ENCODE data around the gene IMMT.
"Not testable (repeated sequence)": the region's sequence is repeated elsewhere in the genome, so short reads cannot be mapped to it uniquely, and the experiment has no call there.

The IMMT gene

DNA sequence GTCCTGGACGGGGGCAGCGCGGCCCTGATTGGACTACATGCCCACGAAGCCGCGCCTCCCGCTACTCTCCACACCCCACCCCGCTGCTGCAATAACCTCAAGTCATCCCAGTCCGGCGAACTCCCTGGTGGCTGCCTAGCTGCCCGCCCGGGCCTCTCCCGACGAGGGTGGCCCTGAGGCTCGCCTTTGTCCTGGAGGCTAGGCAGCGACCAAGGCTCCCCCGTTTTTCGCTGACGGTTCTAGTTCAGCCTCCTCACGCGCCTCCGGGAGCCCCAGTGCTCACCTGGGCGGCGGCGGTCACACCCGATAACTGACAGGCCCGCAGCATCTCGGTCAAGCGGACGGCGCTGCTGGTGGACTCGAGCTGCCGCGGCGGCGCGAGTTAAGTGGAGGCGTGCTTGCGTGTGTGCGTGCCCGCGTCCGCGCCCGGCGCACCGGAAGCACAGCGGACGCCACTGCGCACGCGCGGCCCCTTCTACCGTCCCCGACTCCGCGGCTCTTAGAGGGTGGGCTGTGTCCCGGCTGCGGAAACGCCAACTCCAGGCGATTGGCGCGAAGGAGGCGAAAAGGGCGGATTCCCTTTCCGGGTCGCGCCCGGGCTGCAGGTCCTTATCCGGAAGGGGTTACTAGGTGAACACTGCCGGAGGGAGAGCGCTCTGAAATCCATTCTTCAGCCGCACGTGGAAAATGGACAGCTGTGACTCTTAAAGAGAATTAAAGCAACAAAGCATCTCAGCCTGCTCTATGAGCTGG is at the start of gene IMMT:
IMMT (minus strand) TSS at position 408 of the 753 bp plus-strand sequence; CDS start at position 328, 80 bp downstream.
- peak; percentile 88 for DNase-seq

DNA sequence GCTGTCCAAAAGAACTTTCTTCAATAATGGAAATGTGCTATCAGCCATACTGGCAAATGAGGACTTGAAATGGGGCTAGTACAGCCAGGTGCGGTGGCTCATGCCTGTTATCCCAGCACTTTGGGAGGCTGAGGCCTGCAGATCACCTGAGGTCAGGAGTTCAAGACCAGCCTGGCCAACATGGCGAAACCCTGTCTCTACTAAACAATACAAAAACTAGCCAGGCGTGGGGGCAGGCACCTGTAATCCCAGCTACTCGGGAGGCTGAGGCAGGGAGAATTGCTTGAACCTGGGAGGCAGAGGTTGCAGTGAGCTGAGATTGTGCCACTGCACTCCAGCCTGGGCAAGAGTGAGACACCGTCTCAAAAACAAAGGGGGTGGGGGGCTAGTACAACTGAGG is 49.5 kb upstream of the IMMT start:
- not testable (repeated sequence) for DNase-seq

DNA sequence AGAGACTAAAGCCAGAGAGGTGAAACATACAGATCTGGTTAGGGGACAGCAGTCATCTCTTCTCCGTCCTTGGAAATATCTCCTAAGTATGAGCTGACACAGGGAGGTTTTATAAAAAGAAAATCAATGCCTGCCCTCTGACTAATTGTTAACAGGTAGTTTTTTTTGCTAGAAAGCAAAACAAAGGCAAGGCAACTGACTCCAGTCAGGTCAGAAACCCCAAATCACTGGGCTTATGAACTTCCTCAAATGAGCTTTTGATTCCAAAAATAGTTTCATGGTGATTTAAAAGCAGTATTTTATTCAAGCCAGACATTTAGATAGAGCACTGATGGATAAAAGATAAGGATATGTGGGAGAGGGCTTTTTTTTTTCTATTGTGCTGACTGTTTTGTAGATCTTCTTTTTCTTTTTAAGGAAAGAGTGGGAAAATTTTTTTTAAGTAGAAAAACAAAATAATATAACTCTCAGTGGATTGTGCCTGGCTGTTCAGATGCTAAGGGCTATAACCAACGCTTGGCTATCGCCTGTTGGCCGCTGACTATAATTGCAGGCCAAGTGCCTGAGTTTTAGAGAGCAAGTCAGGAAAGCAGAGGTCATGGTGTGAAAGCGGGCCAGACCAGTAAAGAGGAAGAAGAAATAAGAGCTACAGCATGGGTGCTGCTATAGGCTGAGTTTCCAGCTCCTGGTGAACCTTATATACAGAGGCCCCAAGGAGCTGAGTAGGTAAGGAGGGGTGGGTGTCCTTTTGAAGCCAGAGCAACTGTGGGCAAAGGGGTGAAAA is 48.9 kb upstream of the IMMT start:
- no peak for DNase-seq

DNA sequence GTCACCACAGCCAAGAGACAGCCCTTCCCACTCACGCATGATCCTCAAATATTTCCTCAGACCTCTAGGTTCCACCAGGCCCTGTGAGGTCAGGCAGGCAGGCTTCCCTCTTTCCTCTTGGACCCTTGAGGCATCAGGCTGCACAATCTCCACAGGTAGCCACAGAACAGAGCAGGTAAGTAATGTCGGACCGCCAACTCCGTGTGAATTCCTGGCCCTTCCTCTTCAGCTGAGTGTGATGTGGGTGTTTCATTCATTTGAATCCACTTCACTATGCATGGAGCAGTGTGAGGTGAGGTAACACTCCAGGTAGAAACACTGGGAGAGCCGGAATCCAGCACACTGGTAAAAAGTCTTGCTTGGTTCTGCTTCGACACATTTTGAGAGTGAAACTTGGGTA is 48.0 kb upstream of the IMMT start:
- DNase-seq = no peak

DNA sequence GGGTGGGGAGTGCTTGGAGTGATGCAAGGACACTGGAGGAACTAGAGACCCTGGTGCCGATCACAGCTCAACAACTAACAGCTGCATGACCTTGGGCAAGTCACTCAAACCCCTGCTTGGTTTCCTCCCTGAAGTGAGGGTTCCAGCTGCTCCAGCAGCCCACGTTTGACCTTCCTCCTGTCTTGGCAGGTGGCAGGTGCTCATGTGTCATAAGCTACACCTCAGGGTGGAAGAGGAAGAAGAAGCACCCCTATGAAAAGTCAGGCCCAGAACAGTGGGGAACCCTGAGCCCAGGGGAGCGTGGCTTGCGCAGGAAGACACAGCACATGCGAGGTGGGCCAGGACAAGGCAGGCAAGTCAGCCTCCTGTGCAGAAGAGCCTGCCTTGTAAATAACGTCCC is 46.3 kb upstream of the IMMT start:
- no peak for DNase-seq

DNA sequence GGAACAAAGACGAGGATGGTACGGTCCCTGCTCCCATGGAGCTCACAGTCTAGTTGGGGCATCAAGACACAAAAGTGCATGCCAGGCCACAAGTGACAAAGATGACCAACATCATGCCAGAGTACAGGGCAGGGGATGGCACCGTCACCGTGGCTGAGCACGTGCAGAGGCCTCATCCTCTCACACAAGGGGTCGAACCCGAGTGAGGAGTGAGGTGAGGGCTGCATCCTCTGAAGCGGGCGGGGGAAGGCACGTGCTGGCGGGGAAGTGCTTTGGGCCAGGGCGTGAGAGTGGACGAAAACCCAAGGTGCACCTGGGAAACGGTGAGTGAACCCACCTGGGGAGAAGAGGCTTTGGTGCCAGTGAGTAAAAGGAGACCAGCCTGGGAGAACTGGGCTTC is 45.0 kb upstream of the IMMT start:
- no peak for DNase-seq

DNA sequence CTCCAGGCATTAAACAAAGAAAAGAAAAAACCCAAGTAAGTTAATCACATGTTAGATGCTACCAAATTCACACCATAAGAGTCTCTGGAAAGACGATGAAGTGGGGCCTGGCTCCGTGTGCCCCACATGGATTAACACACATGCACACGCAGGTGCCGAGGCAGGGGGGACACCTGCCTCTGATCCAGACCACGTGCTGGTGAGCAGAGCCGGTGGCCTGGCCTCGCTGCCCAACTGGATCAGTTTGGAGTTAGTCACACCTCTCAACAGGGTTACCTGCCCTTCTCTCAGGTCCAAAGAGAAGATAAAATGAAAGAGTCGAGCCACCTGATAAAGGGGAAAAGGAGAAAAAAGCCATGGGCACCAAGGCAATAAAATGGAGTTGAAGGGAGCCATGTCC is 44.5 kb upstream of the IMMT start:
- DNase-seq = no peak

DNA sequence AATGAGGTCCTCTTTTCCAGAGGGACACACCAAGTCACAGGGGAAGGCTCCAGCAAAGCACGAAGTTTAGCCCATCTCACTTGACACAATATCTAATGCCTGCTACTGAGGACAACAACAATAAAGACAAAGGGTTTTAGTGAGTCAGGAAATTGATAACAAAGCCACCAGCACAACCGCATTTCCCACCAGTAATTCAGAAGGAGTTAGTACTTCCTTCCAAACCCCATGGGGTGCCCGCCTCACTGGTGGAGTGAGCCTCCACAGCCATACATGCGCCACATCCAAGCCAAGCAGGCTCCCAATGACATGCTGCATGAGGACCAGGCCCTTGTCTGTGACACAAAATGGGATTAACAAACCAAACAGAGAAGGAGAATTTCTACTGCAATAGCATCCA is 44.1 kb upstream of the IMMT start:
- DNase-seq = no peak

DNA sequence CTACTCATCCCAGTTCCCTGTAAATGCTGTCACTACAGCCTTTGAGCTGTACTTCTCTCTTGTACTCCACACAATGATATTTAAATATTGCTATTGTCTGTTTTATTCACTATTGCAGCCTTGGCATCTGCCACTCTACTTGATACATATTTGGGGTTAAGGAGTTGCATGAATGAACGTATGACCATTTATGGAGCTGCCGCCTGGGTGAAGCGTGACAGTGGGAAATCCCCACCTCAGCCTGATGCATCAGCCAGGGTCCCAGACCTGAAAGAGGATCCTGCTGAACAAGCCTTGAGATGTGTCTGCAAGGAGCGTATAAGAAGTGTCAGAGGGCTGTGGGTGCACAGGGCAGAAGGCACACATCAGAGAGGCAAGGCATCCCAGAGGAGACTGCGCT is 43.1 kb upstream of the IMMT start:
- DNase-seq = no peak

DNA sequence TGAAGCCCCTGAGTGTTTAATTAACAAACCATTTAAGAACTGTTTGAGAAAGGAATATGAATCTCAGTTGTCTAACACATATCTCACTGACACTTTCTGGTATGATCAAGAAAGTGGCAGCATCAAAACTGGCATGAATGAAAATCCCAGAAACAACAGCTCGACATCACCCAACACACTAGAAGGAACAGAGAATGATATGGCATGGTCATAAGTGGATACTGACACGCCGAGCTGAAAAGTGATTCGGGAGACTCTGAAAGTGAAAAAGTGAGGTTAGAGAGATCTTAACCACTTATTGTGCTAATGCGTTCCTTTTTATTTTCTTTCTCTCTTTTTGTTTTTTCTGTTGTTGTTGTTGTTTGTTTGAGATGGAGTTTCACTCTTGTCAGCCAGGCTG is 41.9 kb upstream of the IMMT start:
- no peak for DNase-seq

DNA sequence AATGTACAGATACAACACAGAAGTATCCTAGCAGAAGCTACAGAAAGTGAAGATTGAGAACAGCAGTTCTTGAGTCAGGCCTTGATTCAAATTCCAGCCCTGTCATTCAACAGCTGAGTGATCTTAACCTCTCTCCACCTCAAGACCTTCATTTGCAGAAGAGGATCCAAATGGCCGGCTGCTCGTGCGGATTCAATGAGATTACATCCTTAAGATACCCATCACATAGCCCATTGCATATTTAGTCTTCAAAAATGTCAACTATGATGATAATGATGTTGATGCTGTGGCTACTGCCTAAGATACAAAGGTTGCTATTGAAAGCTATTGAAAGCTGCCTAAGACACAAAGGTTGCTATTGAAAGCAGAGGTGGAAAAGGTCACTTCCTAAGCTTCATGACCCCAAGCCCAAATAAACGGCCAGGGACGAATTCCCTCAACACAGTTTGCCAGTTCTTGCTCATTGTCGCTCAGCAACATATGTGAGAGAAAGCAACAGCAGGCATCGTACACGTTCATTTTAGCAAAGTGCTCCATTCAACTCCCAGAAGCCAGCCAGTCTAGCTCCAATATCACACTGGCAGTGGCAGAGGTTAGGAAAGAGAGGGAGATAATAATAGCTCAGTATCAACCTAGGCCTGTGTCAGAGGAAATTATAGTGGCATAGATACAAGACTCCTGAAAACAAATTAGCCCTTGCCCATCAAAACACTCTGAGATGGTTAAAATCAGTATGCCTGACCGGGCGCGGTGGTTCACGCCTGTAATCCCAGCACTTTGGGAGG is 40.1 kb upstream of the IMMT start:
- no peak for DNase-seq

DNA sequence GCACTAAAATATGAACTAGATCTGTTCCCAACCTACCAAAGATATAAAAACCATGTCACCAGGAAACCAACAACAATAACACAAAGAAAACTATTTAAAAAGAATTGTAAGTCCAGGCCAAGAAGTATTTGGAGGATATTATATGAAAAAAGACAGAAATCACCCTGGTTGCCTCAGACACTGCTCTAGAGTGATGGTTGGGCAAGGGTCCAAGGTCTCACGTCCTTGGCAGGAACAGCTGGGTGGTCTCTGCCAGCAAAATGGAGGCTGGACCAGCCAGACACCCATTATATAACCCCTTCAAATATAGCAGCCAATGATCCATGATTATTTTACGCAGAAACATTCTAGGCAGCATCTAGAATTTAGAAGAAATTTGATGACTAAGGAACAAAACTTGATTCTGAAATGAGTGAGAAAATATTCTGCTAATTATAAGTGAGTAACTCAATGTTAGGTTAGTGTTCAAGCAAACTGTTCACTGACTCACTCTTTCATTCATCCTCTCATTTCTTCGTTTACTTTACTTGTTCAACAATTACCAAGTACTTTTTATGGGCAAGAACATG is 39.4 kb upstream of the IMMT start:
- no peak for DNase-seq

DNA sequence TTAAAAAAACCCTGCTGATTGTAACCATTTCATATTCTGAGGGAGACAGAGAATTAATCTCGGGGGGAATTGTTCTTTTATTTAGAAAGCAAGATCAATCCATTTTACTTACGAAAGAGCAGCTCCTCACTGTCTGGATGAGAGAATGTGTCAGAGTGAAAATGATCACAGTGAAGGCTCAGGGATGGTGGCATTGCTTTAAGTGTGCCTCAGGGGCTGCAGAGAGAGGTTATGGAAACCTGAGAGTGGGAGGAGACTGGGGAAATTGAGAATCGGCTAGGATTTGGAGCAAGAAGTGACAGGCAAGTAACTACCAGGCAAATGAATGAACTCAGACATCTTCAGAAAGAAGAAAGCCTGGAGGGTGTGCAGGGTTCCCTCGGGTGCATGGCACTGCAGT is 38.2 kb upstream of the IMMT start:
- no peak for DNase-seq

DNA sequence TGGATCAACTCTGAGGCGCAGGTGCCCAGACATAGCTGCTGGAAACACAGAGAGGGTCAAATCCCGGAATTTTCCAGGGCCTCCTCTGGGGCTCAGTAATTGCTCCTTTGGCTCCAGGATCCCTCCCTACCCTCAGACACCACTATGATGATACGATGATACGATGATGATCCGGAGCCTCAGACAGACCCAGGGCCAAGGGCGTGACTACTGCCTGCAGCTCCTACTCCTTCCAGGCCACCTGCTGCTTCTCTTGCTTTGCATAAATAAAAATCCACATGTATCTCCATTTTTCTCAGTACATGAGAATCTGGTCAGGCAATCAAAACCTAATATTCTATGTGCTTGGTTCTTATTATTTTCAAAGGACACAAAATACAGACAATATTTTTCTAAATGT is 37.6 kb upstream of the IMMT start:
- DNase-seq = no peak

DNA sequence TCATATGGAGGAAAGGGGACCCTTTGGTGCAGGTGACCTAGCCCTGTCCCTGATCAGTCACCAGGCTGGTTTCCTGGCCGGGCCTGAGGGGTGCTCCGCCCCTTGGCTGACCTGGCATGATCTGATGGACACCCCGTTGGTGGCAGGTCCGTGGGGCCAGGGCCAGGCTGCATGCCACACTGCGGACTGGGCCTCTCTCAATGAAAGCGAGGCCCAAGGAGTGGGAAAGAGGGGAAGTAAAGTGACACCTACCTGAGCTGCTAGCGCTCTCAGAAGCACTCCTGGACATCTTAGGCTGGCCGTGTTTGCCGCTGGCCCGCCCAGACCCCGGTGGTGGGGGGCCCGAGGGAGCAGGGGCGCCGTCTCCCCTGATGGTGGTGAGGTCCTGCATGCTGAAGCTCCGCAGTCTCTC is 37.1 kb upstream of the IMMT start:
- DNase-seq = no peak

DNA sequence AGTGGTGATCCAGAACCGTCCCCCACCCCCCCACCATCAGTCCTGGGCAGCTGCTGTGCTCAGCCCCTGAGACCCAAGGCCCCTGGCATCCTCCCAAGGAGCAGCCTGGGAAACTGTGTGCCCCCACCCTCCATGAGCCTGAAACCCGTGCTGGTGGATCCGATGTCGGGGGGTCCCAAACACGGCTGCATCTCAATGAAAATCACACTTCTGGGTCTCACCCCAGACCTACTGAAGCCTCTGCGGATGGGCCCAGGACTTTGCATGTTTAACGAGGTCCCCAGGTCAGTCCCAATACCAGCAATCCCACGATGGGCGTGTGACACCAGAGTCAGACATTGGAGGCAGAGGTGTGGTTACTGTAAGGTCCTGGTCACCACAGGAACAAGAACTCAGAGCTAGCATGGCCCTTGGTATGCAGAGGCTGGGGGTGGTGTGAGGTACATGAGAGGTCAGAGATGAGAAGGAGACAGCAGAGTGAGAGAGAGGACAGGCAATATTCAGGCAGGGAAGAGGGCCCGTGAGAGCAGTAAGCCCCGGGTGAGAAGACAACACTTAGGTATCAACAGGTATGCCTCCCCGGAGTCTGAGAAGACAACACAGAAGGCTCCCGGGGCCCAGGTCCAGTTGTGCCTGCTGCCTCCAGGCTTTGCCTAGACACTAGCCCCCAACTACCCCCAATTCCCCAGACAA is 36.6 kb upstream of the IMMT start:
- DNase-seq = no peak

DNA sequence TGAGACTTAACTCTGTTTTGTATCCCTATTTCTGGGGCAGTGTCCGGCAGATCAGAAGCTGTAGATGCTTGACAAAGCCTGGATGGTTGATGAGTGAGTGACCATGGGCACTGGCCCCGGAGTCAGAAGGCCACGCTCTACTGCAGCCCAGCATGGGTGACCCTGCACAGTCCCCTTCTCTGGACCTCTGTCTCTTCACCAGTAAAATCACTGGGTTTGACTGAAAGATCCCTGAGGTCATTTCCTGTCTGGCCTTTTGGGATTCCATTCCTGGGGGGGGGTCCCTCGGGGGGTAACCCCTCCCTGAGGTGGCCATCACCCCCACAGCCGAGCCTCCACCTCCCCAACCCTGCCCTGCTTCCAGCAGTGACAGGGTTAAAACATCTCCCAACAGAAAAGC is 35.7 kb upstream of the IMMT start:
- DNase-seq = no peak

DNA sequence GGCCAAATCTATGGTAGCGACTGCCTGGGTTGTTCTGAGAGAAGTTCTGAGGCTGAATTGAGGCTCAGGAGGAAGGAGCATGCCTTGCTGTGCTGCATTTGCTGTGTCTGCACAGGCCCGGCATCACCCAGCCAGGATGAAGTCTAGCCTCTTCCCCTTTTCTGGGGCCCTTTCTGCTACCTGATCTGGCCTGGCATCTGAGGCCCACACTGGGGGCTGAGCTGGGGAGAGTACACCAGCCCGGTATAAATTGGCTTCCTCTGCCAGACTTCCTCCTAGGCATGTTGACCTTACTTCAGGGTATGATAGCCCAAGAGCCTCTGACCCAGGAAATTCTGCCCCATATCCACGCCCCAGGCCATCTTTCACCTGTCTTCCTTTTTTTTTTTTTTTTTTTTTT is 34.0 kb upstream of the IMMT start:
- DNase-seq = no peak

DNA sequence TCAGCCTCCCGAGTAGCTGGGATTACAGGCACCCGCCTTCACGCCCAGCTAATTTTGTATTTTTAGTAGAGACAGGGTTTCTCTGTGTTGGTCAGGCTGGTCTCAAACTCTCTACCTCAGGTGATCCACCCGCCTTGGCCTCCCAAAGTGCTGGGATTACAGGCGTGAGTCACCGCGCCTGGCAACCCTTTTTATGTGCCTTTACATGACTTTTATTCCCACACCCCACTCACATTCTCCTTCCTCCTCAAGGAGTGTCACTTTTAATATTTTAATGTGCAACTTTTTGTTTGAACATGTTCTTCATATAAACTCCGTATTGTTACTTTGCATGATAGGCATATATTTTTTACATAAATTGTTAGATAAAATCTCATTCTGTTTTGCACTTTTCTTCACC is 33.3 kb upstream of the IMMT start:
- DNase-seq = not testable (repeated sequence)

DNA sequence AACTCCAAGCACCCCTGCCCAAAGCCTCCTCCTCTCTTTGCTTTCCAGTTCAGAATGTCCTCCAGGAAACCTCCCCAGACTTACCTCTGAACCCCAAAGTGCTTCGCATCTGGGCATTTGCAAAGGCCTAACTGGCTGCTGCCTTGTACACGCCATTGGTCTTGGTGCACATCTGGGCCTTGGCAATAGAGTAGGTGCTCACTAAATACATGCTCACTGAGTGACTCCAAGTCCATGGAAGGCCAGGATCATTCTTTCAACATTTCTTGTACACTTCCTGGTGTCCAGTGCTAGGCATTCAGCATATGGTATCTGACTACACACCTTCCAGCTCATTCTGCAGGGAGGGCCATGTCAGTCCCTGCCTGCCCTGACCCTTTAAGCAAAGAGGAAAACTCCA is 32.4 kb upstream of the IMMT start:
- no peak for DNase-seq

DNA sequence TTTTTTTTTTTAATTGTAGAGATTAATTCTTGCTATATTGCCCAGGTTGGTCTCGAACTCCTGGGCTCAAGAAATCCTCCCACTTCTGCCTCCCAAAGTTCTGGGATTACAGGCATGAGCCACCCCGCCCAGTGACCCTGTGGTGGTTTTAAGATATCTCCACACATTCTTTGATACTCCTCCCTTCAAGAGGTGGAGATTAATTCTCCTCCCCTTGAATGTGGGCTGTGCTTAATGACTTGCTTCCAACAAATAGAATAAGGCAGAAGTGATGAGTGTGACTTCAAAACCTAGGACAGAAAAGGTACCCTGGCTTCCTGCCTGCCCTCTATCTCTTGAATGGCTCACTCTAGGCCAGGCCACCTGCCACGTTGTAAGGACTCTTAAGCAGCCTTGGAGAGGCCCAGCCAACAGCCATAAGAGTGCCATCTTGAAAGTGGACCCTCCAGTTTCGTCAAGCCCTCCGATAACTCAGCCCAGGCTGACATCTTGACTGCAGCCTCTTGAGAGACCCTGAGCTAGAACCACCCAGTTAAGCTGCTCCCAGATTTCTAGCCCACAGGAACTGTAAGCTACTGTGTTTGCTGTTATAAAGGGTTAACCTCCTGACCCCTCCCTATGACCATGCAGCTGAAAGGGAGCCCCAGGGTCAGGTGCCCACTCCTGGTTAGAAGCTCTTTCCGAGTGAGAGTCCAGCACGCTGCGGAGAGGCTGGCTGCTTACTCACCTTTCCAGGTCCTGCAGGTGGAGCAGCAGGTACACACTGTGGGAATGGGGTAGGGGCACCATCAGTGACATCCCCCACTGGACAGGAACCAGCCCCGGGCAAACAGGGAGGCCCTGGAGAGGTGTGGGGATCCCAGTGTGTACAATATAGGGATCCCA is 31.6 kb upstream of the IMMT start:
- DNase-seq = no peak

DNA sequence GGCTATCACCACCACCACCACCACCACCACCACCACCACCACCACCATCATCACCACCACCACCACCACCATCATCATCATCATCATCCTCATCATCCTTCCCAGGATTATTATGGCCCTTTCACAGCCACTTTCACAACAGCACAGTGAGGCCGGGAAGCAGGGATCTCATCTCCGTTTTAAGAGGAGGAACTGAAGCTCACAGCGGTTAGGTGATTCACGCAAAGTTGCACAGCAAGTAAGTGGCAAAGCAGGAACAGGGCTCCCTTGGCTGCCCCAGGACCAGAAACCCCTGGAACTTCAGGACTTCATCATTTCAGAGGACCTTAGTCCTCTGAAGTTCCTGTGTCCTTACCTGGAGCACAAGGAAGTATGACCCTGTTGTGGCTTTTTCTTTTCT is 30.8 kb upstream of the IMMT start:
- DNase-seq = no peak
